Renal cortical epithelial cell (primary cell): Measurements from ENCODE around the gene KCNQ2. TPM values are rescaled to one million over a fixed set of nuclear protein-coding genes. Genes with fewer than 3 reads are reported as not detected.

Experiments
- DNase-seq: peaks from one replicate; pipeline ENCODE4 v3.0.0-alpha.2; 2011; ENCODE audit warnings: low read depth
- total RNA-seq: library from RNA; depleted of rRNA; stranded (reverse); fragments of >200 nt; gene quantifications from 2 replicates; pipeline ENCODE4 v1.2.3, GENCODE V29; 2014

Gene KCNQ2
- total RNA-seq, 1 donor from 2014 or later, result not detected

- DNase-seq, result no peak
Measured at GRCh38 chr20:63356931-63357879, 115.2 kb downstream of the KCNQ2 start.

- no peak for DNase-seq
Measured at GRCh38 chr20:63356511-63356910, 115.9 kb downstream of the KCNQ2 start.

- no peak for DNase-seq
Measured at GRCh38 chr20:63355781-63356295, 116.6 kb downstream of the KCNQ2 start.

GRCh38 chr20:63354636-63355350 lies 117.7 kb downstream of the KCNQ2 start:
- DNase-seq, result no peak

GRCh38 chr20:63352811-63353221 lies 119.6 kb downstream of the KCNQ2 start:
- no peak for DNase-seq

GRCh38 chr20:63351811-63352591 lies 120.5 kb downstream of the KCNQ2 start:
- DNase-seq, result no peak

- DNase-seq, result no peak
Measured at GRCh38 chr20:63351326-63351700, 121.1 kb downstream of the KCNQ2 start.

DNA sequence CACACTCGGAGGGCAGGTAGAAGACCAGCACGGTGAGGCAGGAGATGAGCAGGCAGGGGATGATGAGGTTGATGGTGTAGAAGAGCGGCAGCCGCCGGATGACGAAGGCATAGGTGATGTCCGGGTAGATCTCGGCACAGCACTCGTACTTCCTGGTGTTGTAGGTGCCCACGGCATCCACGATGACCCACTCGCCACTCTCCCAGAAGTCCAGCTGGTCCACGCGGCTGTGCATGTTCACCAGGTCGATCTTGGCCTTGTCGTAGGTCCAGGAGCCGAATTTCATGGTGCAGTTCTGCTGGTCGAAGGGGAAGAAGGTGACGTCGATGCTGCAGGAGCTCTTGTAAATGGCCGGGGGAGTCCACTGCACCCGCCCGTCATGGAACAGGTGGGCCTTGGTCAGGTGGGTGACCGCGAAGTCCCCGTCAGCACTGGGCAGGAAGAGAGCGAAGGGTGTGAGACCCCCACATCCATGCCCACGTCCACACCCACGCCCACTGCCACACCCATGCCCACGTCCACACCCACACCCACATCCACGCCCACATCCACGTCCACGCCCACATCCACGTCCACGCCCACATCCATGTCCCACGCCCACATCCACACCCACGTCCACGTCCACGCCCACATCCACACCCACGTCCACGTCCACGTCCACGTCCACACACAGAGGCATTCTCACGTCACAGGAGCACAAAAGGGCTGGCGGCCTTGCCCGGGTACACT lies 121.7 kb downstream of the KCNQ2 start:
- no peak for DNase-seq

Other genes with a start within 250 kb of the KCNQ2 start
- gene BIRC7, start 236.8 kb downstream of the KCNQ2 start, total RNA-seq, result 0.15 TPM in 1 of 2 replicates, not detected in the other
- 7.5 TPM in 2 replicates for gene NKAIN4, start 218.2 kb downstream of the KCNQ2 start, total RNA-seq
- gene ARFGAP1, start 199.8 kb downstream of the KCNQ2 start, total RNA-seq, result 73.5 and 74.1 TPM in 2 replicates
- not detected in 2 replicates for gene COL20A1, start 179.5 kb downstream of the KCNQ2 start, total RNA-seq
- not detected in 2 replicates for gene CHRNA4, start 111.3 kb downstream of the KCNQ2 start, total RNA-seq
- gene EEF1A2, start 26.4 kb upstream of the KCNQ2 start, total RNA-seq, result 4.5 and 29.3 TPM in 2 replicates
- gene PPDPF, start 48.1 kb upstream of the KCNQ2 start, total RNA-seq, result 7.3 and 49.8 TPM in 2 replicates
- 0.05 and 0.17 TPM in 2 replicates for gene PTK6, start 64.7 kb upstream of the KCNQ2 start, total RNA-seq
- gene SRMS, start 75.1 kb upstream of the KCNQ2 start, total RNA-seq, result not detected in 2 replicates
- 0.69 and 0.85 TPM in 2 replicates for gene FNDC11, start 81.5 kb upstream of the KCNQ2 start, total RNA-seq
- gene HELZ2, start 101.6 kb upstream of the KCNQ2 start, total RNA-seq, result 55.4 and 67.4 TPM in 2 replicates
- 12.9 and 17.2 TPM in 2 replicates for gene GMEB2, start 154.4 kb upstream of the KCNQ2 start, total RNA-seq
- 17.9 and 30.9 TPM in 2 replicates for gene STMN3, start 180.8 kb upstream of the KCNQ2 start, total RNA-seq
- 5.6 and 8.0 TPM in 2 replicates for gene RTEL1, start 185.7 kb upstream of the KCNQ2 start, total RNA-seq
- gene TNFRSF6B, start 224.0 kb upstream of the KCNQ2 start, total RNA-seq, result 10.8 and 191 TPM in 2 replicates
- 30.0 and 59.2 TPM in 2 replicates for gene ARFRP1, start 235.3 kb upstream of the KCNQ2 start, total RNA-seq
- gene ZGPAT, start 235.4 kb upstream of the KCNQ2 start, total RNA-seq, result 25.7 and 30.6 TPM in 2 replicates